Cardiac atrium fibroblast (primary cell): ENCODE measurements around the gene RBM12. TPM values are rescaled to one million over a fixed set of nuclear protein-coding genes. Genes with fewer than 3 reads are reported as not detected.

Source experiments
- total RNA-seq: library from RNA; depleted of rRNA; stranded (reverse); fragments of >200 nt; gene quantifications from 2 replicates; pipeline ENCODE4 v1.2.3, GENCODE V29; 2015

Gene RBM12
- 26.6 and 31.1 TPM in 2 replicates for total RNA-seq

GRCh38 chr20:35664466-35665206 is at the start of gene RBM12, which contains the start of gene CPNE1:
RBM12 (minus strand) TSS chr20:35664900; CDS start chr20:35655322, 9,578 bp downstream.
CPNE1 (minus strand) TSS chr20:35664900; CDS start chr20:35632923, 31,977 bp downstream.

GRCh38 chr20:35699127-35699956 is 34.6 kb upstream of the RBM12 start, which contains the start of the genes NFS1 and ROMO1:
NFS1 (minus strand) TSS chr20:35699352; CDS start chr20:35699288, 64 bp downstream.
ROMO1 (plus strand) TSS chr20:35699405; CDS start chr20:35699633, 228 bp downstream.

GRCh38 chr20:35615667-35616464 is 48.8 kb downstream of the RBM12 start, which contains the start of gene SPAG4:
SPAG4 (plus strand) TSS chr20:35615829; CDS start chr20:35616004, 175 bp downstream.

Other genes with a start within 250 kb of the RBM12 start
- 37.4 and 41.8 TPM in 2 replicates for gene GDF5, start 226.7 kb downstream of the RBM12 start, total RNA-seq
- 14.4 and 25.8 TPM in 2 replicates for gene CEP250, start 209.3 kb downstream of the RBM12 start, total RNA-seq
- not detected in 2 replicates for gene C20orf173, start 135.2 kb downstream of the RBM12 start, total RNA-seq
- gene ERGIC3, start 122.8 kb downstream of the RBM12 start, total RNA-seq, result 396 and 424 TPM in 2 replicates
- 32.9 and 44.2 TPM in 2 replicates for gene SPAG4, start 49.1 kb downstream of the RBM12 start, total RNA-seq
- gene CPNE1, start within 50 bp of the RBM12 start, total RNA-seq, result 145 and 149 TPM in 2 replicates
- 25.1 and 28.8 TPM in 2 replicates for gene NFS1, start 34.5 kb upstream of the RBM12 start, total RNA-seq
- gene ROMO1, start 34.5 kb upstream of the RBM12 start, total RNA-seq, result 584 and 690 TPM in 2 replicates
- gene RBM39, start 77.4 kb upstream of the RBM12 start, total RNA-seq, result 141 and 171 TPM in 2 replicates
- gene PHF20, start 107.1 kb upstream of the RBM12 start, total RNA-seq, result 17.8 and 18.1 TPM in 2 replicates